T-helper 1 cell treated with Interleukin-12 subunit alpha and Interleukin-12 subunit beta and Interleukin-4 antibody, amounts not matched to agents 30 ng/mL and 1 ng/mL, for 36 hours (primary cell): Measurements from ENCODE around the gene HSD17B7. TPM values are rescaled to one million over a fixed set of nuclear protein-coding genes. Genes with fewer than 3 reads are reported as not detected.
"Not testable (repeated sequence)": the region's sequence is repeated elsewhere in the genome, so short reads cannot be mapped to it uniquely, and the experiment has no call there.

ENCODE experiments used
- intact Hi-C: fragments of 100-400 bp; cut with micrococcal nuclease; formaldehyde crosslinking; loops from one replicate; pipeline ENCODE4 v1.15.1; 2024
- total RNA-seq: library from RNA; stranded (reverse); gene quantifications from 2 replicates; pipeline ENCODE4 v1.2.3, GENCODE V29; 2022

HSD17B7 gene
- total RNA-seq, 1 donor from 2014 or later = 18.7 TPM

- intact Hi-C loops = loop anchor here (10.0 kb wide), 1 partner anchor 313 kb away; the partner anchor contains the start of gene UHMK1
These were observed 17.0 kb downstream of the HSD17B7 start for GRCh38 chr1:162807503-162807902.

GRCh38 chr1:162812357-162812756, 21.9 kb downstream of the HSD17B7 start:
- intact Hi-C loops = not testable (repeated sequence)

GRCh38 chr1:162818136-162818535, 27.6 kb downstream of the HSD17B7 start:
- intact Hi-C loops = not testable (repeated sequence)

- intact Hi-C loops = not testable (repeated sequence)
These were observed 28.2 kb downstream of the HSD17B7 start for GRCh38 chr1:162818666-162819065.

- intact Hi-C loops = no loop called here
These were observed 32.1 kb downstream of the HSD17B7 start for GRCh38 chr1:162822391-162823200.

- intact Hi-C loops = no loop called here
These were observed 32.7 kb downstream of the HSD17B7 start for GRCh38 chr1:162823231-162823630.

- intact Hi-C loops = no loop called here
These were observed 33.4 kb downstream of the HSD17B7 start for GRCh38 chr1:162823771-162824525.

GRCh38 chr1:162829268-162829667, 38.8 kb downstream of the HSD17B7 start:
- intact Hi-C loops = no loop called here

- intact Hi-C loops = no loop called here
These were observed 42.0 kb downstream of the HSD17B7 start for GRCh38 chr1:162832470-162832869.

- intact Hi-C loops = no loop called here
These were observed 44.8 kb downstream of the HSD17B7 start for GRCh38 chr1:162835157-162835899.

GRCh38 chr1:162838863-162839262, 48.4 kb downstream of the HSD17B7 start:
- intact Hi-C loops = no loop called here

- intact Hi-C loops = no loop called here
These were observed 49.8 kb downstream of the HSD17B7 start for GRCh38 chr1:162840250-162840839.

- intact Hi-C loops = no loop called here
These were observed 53.7 kb downstream of the HSD17B7 start for GRCh38 chr1:162844153-162844552.

GRCh38 chr1:162846256-162847212, 56.0 kb downstream of the HSD17B7 start:
- intact Hi-C loops = no loop called here

- intact Hi-C loops = loop anchor here (1.0 kb wide), 3 partner anchors 223 to 467 kb away; no protein-coding TSS in a partner anchor
These were observed 57.4 kb downstream of the HSD17B7 start for GRCh38 chr1:162847839-162848453.

- intact Hi-C loops = loop anchor here (5.0 kb wide), 1 partner anchor 792 kb away; no protein-coding TSS in a partner anchor
These were observed 59.2 kb downstream of the HSD17B7 start for GRCh38 chr1:162849711-162850110.

GRCh38 chr1:162851341-162851740, 60.8 kb downstream of the HSD17B7 start:
- intact Hi-C loops = loop anchor here (5.0 kb wide), 1 partner anchor 794 kb away; no protein-coding TSS in a partner anchor

GRCh38 chr1:162854245-162854882, 63.9 kb downstream of the HSD17B7 start:
- intact Hi-C loops = loop anchor here (1.0 to 5.0 kb wide), 3 partner anchors 320 to 797 kb away; no protein-coding TSS in a partner anchor
